PC-3 (cell line): ENCODE measurements around the gene KRT33A. TPM values are rescaled to one million over a fixed set of nuclear protein-coding genes. Genes with fewer than 3 reads are reported as not detected.

Experiments
- ATAC-seq: fragments of 200-7000 bp; cut with Tn5 transposase; 2 replicates; pipeline ENCODE4 v1.9.1; 2020; ENCODE audit warnings: mild to moderate bottlenecking, moderate library complexity
- BruUV-seq: library from RNA; stranded (reverse); fragments of 400-500 nt; replicated peaks from 2 replicates; lab custom pipeline; 2021; lab: Mats Ljungman, UMichigan
- CTCF ChIA-PET: fragments of 300-600 bp; sonication (Branson Sonifier 250); formaldehyde crosslinking; loops from one replicate; lab custom pipeline; 2022; ENCODE audit warnings: antibody characterized with exemption; lab: Charles Lee
- POLR2A ChIA-PET: fragments of 300-600 bp; sonication (Branson Sonifier 250); formaldehyde crosslinking; loops from one replicate; lab custom pipeline; 2022; ENCODE audit warnings: antibody characterized with exemption; ENCODE audit not compliant: unreplicated experiment; lab: Charles Lee
- DNase-seq: peaks from one replicate; pipeline ENCODE4 v3.0.0-alpha.2; 2015
- H2AFZ ChIP-seq: fragments of 300-600 bp; sonication (generic); 2 replicates; pipeline ENCODE4 v1.6.0; 2016; ENCODE audit warnings: antibody characterized with exemption, low read length
- H3F3A ChIP-seq: fragments of 300-600 bp; sonication (generic); one replicate; pipeline ENCODE4 v1.6.0; 2017; ENCODE audit warnings: antibody characterized with exemption, low read length, control low read depth, mild to moderate bottlenecking; ENCODE audit not compliant: unreplicated experiment
- H3K27ac ChIP-seq: fragments of 300-600 bp; sonication (generic); 2 replicates; pipeline ENCODE4 v1.5.1; 2016; ENCODE audit warnings: mild to moderate bottlenecking, low read length
- H3K27me3 ChIP-seq: fragments of 300-600 bp; sonication (generic); 2 replicates; pipeline ENCODE4 v1.6.1; 2016; ENCODE audit warnings: low read length, mixed read lengths
- H3K36me3 ChIP-seq: fragments of 300-600 bp; sonication (generic); 2 replicates; pipeline ENCODE4 v1.6.1; 2016; ENCODE audit warnings: low read depth, mixed run types, low read length, mixed read lengths
- H3K4me1 ChIP-seq: fragments of 300-600 bp; sonication (generic); 2 replicates; pipeline ENCODE4 v1.5.1; 2016; ENCODE audit warnings: low read length; ENCODE audit not compliant: insufficient read depth
- H3K4me2 ChIP-seq: fragments of 300-600 bp; sonication (generic); 2 replicates; pipeline ENCODE4 v1.6.0; 2016; ENCODE audit warnings: low read length
- H3K4me3 ChIP-seq: fragments of 300-600 bp; sonication (generic); 2 replicates; pipeline ENCODE4 v1.5.1; 2016; ENCODE audit warnings: mild to moderate bottlenecking, low read length, mixed read lengths
- H3K79me2 ChIP-seq: fragments of 300-600 bp; sonication (generic); 2 replicates; pipeline ENCODE4 v1.6.1; 2017; ENCODE audit warnings: low read length, mixed read lengths
- H3K9ac ChIP-seq: fragments of 300-600 bp; sonication (generic); 2 replicates; pipeline ENCODE4 v1.6.0; 2016; ENCODE audit warnings: mild to moderate bottlenecking, low read length
- H3K9me2 ChIP-seq: fragments of 300-600 bp; sonication (generic); replicated peaks from 2 replicates; pipeline ENCODE4 v1.6.1; 2016; ENCODE audit warnings: mixed run types, low read length, mixed read lengths
- H3K9me3 ChIP-seq: fragments of 300-600 bp; sonication (generic); 2 replicates; pipeline ENCODE4 v1.6.1; 2016; ENCODE audit warnings: low read length, mixed read lengths
- H4K20me1 ChIP-seq: fragments of 300-600 bp; sonication (generic); 2 replicates; pipeline ENCODE4 v1.6.1; 2016; ENCODE audit warnings: low read length, mixed read lengths
- EZH2 ChIP-seq: fragments of 300-600 bp; sonication (generic); IDR thresholded peaks from one replicate; pipeline ENCODE4 v1.6.1; 2017; ENCODE audit warnings: antibody characterized with exemption, mild to moderate bottlenecking, low read length; ENCODE audit not compliant: unreplicated experiment
- EZH2phosphoT487 ChIP-seq: fragments of 300-600 bp; sonication (generic); IDR thresholded peaks from 2 replicates; pipeline ENCODE4 v1.6.1; 2018; ENCODE audit warnings: mild to moderate bottlenecking, antibody characterized with exemption, low read length, borderline replicate concordance
- intact Hi-C: fragments of 100-400 bp; cut with micrococcal nuclease; formaldehyde crosslinking; loops from 2 replicates; pipeline ENCODE4 v1.9.0; 2023
- total RNA-seq: library from RNA; depleted of rRNA; stranded (reverse); fragments of >200 nt; gene quantifications from 2 replicates; pipeline ENCODE4 v1.2.3, GENCODE V29; 2014
- TF ChIP-seq, protein P1 (sequence below): fragments of 300-600 bp; sonication (generic); conservative IDR thresholded peaks from 2 replicates; pipeline ENCODE4 v1.5.1; 2017; ENCODE audit warnings: antibody characterized with exemption, low read depth, mild to moderate bottlenecking, low read length

KRT33A gene
- total RNA-seq, 1 experiment from 2014 or later: not detected

GRCh38 chr17:41308918-41309359 lies 41.7 kb downstream of the KRT33A start, which contains the start of gene KRTAP16-1:
KRTAP16-1 (minus strand) TSS chr17:41309309; CDS start chr17:41309253, 56 bp downstream.
- Histone ChIP-seq H3K9me3 (no peaks in the 10 kb centered on the region), H3F3A (no peaks in the 10 kb centered on the region), H3K9ac (no peak within 1 kb of the TSS), H3K4me1 (no peaks in the 10 kb centered on the region), H3K4me3 (no peak within 1 kb of the TSS), H3K79me2 (no peaks in the 10 kb centered on the region), H3K27me3 (no peaks in the 10 kb centered on the region), H3K36me3 (no peaks in the 10 kb centered on the region), H2AFZ (no peak within 1 kb of the TSS), H4K20me1 (no peaks in the 10 kb centered on the region), H3K27ac (no peak within 1 kb of the TSS), H3K9me2 (no peaks in the 10 kb centered on the region), H3K4me2 (no peak within 1 kb of the TSS)
- CTCF ChIA-PET: no interaction called here
- intact Hi-C loops: no loop called here
- ATAC-seq: no peak
- POLR2A ChIA-PET: no interaction called here
- DNase-seq: no peak
- TF ChIP-seq EZH2phosphoT487: no peak
- TF ChIP-seq, protein P1, sequence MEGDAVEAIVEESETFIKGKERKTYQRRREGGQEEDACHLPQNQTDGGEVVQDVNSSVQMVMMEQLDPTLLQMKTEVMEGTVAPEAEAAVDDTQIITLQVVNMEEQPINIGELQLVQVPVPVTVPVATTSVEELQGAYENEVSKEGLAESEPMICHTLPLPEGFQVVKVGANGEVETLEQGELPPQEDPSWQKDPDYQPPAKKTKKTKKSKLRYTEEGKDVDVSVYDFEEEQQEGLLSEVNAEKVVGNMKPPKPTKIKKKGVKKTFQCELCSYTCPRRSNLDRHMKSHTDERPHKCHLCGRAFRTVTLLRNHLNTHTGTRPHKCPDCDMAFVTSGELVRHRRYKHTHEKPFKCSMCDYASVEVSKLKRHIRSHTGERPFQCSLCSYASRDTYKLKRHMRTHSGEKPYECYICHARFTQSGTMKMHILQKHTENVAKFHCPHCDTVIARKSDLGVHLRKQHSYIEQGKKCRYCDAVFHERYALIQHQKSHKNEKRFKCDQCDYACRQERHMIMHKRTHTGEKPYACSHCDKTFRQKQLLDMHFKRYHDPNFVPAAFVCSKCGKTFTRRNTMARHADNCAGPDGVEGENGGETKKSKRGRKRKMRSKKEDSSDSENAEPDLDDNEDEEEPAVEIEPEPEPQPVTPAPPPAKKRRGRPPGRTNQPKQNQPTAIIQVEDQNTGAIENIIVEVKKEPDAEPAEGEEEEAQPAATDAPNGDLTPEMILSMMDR: no peak
- TF ChIP-seq EZH2: no peak
- BruUV-seq: no TSS peak

GRCh38 chr17:41308251-41308917 lies 42.2 kb downstream of the KRT33A start:
- Histone ChIP-seq H3K9me2 (no peaks in the 10 kb centered on the region), H2AFZ (no peak overlapping the region), H4K20me1 (no peaks in the 10 kb centered on the region), H3K36me3 (no peaks in the 10 kb centered on the region), H3K9me3 (no peaks in the 10 kb centered on the region), H3K27ac (no peak overlapping the region), H3K4me2 (no peak overlapping the region), H3K27me3 (no peaks in the 10 kb centered on the region), H3K9ac (no peak overlapping the region), H3K79me2 (no peaks in the 10 kb centered on the region), H3F3A (no peaks in the 10 kb centered on the region), H3K4me3 (no peak overlapping the region), H3K4me1 (no peaks in the 10 kb centered on the region)
- no TSS peak for BruUV-seq
- POLR2A ChIA-PET: no interaction called here
- ATAC-seq (no peak), DNase-seq (no peak)
- no peak for TF ChIP-seq EZH2phosphoT487
- CTCF ChIA-PET: no interaction called here
- intact Hi-C loops: no loop called here

GRCh38 chr17:41307647-41308046 lies 43.0 kb downstream of the KRT33A start:
- DNase-seq (no peak), ATAC-seq (no peak; the same call in 1 of the 2 replicates)
- no peaks in the 10 kb centered on the region for H3K36me3 ChIP-seq
- no peak overlapping the region for H3K4me2 ChIP-seq
- intact Hi-C loops: no loop called here
- no peak overlapping the region for H3K9ac ChIP-seq
- no peaks in the 10 kb centered on the region for H3F3A ChIP-seq
- no TSS peak for BruUV-seq
- POLR2A ChIA-PET: no interaction called here
- TF ChIP-seq EZH2phosphoT487: no peak
- no peak for TF ChIP-seq EZH2
- TF ChIP-seq, protein P1: no peak
- no peaks in the 10 kb centered on the region for H3K9me3 ChIP-seq
- H3K27me3 ChIP-seq: no peaks in the 10 kb centered on the region
- no peak overlapping the region for H3K4me3 ChIP-seq
- no peaks in the 10 kb centered on the region for H4K20me1 ChIP-seq
- H2AFZ ChIP-seq: no peak overlapping the region
- CTCF ChIA-PET: no interaction called here
- H3K4me1 ChIP-seq: no peaks in the 10 kb centered on the region
- H3K27ac ChIP-seq: no peak overlapping the region
- H3K79me2 ChIP-seq: no peaks in the 10 kb centered on the region
- H3K9me2 ChIP-seq: no peaks in the 10 kb centered on the region
